Left forelimb (tissue), 1 donor: Measurements from ENCODE around the gene SLC39A3.

Experiments used
- DNase-seq: peaks from one replicate; pipeline ENCODE4 v3.0.0-alpha.2; 2018; ENCODE audit warnings: low spot score

The SLC39A3 gene

DNA sequence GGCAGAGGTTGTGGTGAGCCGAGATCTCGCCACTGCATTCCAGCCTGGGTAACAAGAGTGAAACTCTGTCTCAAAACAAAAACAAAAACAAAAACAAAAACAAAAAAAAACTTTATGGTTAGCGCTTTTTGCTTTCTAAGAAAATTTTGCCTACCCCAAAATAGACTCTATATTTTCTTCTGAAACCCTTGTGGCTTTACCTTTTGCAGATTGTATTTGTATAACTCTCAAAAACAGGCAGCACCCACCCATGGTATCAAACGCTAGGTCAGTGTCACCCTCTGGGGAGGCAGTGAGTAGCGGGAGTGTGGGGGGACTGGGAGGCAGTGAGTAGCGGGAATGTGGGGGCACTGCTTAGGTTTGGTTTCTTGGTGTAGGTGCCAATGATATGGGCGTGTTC lies 7.5 kb upstream of the SLC39A3 start:
- no peak for DNase-seq

DNA sequence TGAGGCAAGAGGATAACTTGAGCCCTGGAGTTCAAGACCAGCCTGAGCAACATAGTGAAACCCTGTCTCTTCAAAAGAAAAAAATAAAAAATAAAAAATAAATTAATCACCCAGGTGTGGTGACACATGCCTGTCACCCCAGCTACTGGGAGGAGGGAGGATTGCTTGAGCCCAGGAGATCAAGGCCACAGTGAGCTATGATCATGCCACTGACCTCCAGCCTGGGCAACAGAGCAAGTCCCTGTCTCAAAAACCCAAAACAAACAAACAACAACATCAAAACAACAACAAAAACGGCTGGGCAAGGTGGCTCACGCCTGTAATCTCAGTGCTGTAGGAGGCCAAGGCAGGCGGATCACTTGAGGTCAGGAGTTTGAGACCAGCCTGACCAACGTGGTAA lies 4.3 kb upstream of the SLC39A3 start:
- no peak for DNase-seq

DNA sequence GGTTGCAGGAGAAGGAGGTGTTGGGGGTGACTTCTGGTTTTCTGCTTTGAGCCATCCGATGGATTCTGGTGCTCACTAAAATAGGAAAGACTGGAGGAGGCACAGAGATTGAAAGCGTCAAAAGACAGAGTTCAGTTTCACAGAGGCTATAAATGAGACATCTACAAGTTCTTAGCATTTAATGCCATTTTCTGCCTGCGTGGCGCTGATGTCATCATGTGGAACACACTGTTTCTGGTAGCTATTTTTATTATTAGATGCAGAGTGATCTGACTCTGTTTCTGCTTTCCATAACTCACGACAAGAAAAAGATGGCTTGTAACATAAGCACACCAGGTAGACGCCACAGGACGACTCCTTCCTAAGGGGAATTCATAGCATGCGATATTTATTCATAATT lies 3.3 kb upstream of the SLC39A3 start:
- DNase-seq: no peak

DNA sequence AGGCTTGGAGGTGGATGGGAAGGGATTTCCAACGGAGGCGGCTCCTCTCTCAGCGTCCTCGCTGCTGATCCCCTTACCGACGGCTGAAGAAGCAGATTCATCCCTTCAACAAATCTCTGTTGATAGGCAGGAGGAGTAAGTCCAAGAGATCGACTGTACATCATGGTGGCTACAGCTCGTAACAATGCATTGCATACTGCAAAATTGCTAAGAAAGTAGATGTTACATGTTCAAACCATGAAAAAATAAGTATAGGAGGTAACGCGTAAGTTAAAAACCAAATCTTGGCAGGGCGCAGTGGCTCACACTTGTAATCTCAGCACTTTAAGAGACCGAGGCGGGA lies 468 bp upstream of the SLC39A3 start:
- DNase-seq: no peak

DNA sequence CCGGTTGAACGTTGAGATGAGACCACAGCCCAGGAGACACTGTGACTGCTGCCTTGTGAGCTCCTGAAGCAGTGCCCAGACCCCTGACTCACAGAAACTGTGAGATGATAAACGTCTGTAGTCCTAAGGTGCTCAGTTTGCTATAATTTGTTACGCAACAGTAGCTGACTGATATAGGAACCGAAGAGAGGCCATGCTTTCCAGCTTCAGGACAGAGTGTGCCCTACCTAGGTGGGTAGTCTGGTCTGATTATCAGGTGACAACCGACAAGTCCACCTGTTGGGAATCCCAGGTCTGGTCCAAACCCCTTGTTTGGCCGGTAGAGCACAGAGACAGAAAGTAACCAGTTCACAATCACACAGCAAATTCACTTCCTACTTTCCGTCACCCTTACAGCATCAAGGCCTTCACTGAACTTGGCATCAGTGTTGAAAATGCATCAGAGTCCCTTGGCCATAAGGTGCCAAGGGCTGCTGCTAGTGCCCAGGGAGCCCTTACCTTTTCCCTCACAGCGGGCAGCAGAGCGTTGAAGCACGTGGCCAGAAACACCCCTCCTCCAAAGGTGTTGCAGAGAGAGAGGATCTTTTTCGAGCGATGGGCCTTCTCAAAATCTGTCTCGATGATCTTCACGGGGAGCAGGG lies 3.1 kb downstream of the SLC39A3 start:
- DNase-seq: no peak

DNA sequence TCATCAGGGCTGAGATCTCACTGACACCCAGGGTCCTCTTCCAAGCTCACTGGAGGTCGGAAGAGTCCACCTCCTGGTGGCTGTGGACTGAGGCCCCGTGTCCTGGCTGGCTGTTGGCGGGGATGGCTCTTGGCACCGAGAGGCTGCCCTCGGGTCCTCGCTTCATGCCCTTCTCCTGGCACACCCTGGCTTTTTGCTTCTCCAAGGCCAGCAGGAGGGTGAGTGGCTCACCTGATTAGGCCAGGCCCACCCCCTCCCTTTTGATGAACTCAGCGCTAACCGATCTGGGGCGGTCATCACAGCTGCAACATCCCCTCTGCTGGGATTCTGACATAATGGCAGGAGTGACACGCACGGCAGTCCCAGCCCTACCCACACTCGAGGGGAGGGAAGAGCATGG lies 4.4 kb downstream of the SLC39A3 start:
- DNase-seq: no peak

DNA sequence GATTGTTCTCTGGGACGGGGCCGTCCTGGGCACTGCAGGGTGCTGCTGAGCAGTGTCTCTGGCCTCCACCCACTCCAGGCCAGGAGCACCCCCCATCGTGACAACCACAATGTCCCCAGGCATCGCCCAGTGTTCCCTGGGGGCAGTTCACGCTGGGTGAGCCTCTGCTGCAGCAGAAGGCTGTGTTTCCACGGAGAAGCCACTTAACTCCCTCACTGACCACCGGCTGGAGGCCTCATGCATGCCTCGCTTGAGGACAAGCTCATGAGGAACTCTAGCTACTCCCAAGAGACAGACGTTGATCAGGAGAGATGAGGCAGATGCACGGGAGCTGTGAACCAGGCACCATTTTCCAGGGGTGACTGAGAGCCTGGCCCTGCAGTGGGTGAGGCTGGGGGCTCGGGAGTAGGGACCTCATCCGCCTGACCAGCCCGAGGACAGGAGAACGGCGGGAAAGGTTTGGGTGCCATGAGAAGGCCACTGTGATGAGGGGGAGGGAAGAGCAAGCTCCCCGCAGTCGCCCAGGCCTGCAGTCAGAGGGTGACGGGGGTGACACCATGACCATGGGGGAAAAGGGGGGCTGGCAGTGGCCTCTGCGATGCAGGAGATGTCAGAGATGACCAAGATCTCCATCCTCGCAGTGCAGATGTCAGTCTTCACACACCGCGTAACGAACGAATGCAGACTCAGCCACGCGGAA lies 5.1 kb downstream of the SLC39A3 start:
- no peak for DNase-seq

DNA sequence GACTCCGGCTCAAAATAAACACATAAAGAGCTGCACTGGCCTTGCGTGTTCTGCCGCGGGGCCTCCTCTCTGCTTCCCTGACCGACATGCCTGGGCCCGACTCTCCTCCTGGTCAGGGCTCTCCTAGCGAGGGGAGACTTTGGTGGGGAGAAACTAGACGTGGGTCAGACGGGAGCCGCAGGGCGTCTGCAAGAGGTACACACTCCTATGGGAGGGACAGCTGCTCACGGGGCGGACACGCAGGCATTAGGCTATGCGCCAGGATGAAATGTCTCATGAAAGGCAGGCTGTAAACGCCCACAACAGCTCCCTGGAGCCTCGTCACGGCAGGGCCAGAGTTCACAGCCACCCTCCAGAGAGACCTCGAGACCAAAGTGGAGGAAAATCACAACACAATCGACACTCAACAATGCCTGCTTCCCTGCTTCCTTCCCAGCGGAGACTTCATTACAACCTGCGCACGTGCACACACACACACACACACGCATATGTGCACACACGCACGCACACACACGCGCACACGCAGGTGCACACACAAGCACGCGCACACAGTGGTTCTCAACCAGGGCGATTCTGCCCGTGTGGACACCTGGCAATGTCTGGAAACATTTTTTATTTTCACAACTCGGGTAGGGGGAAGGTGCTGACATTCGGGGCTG lies 5.8 kb downstream of the SLC39A3 start:
- no peak for DNase-seq

DNA sequence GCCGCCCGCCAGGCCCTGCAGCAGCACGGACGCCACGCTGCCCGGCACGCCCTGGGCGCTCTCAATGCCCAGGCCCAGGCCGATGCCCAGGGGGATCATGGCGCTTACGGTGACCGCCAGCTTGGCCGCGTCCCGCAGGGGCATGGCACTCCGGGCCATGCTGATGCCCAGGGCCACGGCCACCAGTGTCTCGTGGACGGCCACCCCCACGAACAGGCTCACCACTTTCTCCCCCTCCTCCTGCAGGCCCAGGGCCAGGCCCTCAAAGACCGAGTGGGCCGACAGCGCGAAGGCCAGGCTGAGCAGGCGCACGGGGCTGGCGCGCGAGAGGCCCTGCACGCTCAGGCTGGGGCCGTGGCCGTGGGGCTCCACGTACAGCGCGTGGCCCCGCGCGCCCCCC lies 6.9 kb downstream of the SLC39A3 start:
- no peak for DNase-seq

DNA sequence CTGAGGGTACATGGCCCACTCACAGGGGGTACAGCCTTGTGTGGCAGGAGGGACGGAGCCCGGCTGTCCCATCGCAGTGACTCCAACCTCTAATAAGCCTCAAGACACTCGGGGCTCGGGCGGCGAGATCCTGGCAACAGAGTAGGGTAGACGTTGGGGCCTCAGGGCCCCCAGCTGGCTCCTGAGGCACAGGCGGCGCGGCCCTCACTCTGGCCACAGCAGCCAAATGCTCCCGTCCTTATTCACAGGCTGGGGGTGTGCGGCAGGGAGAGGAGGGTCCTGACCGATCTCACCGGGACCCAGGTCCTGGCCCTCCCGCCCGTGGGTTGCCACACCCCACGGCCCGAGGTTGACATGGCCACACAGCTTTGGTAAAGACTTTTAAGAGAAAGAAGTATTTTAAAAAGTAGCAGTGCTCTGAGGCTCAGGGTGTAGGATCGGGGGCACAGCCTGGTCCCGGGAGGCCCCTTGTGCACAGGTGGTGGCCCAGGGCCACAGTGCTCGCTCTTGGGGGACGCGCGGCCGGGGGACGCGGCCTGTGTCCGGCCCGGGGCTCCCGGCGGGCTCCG lies 7.6 kb downstream of the SLC39A3 start:
- DNase-seq: no peak

DNA sequence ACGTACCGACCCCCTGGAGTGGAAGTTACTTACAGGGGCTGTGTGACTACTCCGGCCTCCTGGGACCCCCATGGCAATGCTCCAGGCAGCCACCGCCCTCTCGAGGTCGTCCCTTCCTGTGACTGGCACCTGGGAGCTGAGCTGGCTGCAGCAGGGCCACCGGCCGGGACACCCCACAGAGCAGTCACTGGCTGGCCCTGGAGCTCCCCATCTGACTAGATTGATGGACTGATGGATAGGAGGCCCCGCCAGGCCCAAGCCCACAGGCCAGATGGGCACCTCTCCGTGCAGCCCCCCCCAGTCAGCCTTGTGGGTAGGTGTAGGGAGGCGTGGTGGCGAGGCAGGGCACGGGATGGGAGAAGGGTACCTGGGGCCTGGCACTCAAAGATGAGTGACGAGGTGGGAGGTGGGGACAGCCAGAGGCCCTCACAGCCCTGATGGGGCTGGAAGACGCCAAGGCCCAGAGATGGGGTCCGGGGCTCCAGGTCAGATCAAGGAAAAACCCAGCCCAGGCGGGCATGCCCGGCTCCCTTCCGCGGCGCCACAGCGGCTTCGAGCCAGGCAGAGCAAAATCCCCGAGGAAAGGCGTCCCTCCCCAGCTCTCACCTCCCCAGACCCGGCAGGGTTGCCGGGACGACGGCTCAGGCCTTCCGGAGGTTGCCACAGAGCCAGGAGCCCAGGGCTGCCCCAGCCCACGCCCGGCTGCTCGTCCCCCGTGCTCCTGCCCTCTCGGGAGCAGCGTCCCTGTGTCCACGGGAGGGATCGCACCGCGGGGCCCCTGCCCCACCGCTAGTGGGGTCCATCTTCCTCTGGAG lies 8.4 kb downstream of the SLC39A3 start:
- DNase-seq: no peak

DNA sequence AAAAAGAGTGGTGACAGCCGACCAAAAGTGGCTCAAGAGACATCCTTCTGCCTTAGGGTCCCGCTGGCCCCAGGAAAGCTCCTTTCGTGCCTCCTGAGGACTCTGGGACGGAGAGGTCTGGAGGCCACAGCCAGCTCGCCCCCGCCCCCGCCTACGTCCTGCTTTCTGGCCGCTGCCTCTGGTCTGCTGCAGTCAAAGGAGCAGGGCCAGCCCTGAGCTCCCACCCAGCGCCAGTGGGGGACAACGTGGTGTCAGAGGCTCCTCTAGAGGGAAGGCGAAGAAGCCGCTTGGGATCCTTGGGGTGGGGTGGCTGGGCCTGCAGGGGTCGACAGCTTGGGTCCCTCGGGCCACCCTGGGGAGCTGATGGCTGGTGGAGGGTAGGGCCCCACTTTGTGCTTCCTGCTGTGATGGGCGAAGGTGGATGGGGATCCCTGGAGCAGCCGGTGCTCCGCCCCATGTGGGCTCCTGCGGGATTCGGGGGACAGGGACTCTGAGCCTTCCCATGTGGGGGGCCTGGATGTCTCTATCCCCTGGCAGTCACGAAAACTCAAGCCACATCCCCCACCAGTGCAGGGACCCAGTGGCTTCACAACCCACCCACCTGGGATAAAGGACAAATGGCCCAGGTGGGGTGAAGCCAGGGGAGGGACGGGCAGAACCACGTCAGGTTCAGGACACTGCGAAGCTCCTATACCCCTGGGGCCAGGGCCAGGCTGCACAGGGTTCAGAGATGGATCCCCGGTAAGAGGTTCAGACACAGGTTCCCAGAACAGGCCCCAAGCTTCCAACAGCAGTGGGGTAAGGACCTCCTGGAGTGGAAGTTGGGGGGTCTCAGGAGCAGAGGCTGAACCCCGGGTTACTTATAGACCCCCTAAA lies 9.6 kb downstream of the SLC39A3 start:
- no peak for DNase-seq

DNA sequence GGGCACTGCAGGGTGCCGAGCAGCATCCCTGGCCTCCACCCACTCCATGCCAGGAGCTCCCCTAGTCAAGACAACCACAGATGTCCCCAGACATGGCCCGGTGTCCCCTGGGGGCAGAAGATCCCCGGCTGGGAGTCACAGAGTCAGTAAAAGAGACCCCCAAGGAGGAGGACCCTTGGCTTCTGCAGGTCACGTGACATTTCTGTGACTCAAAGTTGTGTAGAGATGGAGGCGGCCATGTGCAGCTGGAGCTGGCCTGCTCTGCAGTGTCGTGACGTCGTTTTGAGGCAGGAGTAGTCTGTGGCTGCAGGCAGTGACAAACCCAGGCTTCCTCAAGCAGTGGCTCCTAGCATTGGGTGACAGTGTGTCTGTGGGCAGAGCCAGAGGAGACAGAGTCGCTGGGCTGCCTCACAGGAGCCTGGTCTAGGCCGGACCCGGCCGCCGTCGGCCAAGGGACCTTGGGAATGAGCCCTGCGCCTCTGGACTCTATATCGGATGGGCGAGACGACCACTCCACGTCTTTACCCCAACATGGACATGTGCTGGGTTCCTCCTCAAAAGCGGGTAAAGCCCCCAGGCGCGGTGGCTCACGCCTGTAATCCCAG lies 10.9 kb downstream of the SLC39A3 start:
- no peak for DNase-seq

DNA sequence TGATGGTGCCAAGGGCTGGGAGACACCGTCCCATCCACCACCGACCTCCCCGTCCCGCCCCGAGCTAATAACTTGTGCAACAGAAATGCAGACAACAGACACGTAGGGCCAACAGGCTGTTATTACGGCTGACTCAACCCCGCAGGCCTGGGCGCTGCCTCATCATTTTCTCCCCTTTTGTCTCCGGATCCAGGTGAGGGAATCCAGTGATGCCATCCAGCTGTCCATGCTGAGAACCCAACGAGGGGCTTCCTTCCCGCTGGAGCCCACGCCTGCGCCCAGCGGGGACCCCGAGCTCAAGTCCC lies 12.2 kb downstream of the SLC39A3 start:
- DNase-seq: no peak

DNA sequence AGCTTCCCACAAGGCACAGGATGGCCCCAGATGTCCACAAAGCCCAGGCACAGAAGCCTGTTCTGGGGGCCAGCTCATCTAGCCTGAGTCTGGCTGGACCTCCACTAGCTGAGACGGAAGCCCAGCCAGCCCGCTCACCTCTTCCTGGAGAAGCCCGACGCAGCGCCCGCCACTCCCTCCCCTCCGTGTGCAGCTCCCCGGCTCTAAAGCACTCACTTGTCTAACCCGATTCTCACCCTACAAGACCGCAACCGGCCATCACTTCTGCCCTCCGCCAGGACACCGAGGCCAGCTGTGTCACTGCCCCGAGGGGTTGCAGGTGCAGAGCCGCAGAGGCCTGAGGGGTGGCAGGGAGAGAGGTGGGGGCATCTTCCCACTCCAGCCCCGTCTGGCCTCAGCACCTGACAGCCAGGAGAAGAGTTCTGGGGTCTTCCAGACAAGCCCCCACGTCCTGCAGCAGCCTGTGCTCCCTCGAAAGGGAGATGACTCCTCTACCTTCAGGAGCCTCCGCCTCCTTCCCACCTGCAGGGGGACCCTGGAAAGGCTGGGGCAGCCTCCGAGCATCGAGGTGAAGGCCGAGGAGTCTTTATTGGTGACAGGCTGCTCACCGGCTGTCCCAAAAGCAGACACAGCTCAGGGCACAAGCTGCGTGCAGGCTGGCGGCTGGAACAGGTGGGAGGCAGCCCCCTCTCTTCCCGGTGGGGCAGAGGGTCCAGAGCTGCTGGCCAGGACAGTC lies 12.7 kb downstream of the SLC39A3 start:
- no peak for DNase-seq

DNA sequence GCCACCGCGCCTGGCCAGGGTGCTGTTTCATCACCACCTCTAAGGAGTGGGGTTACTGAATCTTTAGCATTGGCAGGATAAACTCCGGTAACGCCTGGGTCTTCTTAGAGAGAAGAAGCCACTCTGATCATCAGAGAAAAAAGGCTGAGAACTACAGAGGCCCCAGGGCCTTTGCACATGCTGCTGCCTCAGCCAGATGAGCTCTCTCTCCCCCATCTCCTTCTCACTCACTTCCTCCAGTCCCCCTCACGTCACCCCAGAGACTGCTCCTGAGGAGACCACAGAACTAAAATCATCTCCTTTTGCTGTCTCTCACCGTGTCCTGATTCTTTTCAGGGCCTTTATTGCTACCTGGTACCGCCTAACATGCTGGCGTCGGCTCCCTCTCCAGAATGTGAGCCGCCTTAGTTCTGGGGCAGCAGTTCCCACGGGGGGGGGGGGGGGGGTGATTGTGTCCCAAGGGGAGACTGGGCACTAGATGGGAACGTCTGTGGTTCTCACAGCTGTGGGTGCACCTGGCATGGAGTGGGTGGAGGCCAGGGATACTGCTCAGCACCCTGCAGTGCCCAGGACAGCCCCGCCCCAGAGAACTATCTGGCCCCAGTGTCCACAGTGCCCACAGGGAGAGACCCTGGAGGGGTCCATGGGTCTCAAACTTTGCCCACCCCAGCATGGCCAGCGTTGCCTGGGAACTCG lies 13.5 kb downstream of the SLC39A3 start:
- DNase-seq: no peak

DNA sequence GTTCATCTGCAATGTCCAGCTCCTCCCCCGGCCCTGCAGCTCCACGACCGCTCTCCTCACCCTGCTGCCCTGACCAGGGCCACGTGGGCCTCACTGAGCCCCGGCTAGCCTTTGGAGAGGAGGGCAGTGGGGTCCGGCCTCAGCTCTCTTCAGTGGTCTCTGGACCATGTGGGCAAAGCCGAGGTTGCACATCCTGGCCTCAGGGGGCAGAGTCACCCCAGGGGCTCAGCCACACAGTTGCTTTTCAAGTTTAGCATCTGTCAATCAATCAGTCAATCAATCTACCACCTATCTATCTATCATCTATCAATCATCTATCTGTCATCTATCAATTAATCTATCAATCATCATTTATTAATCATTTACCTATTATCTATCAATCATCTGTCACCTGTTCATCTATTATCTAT lies 15.7 kb downstream of the SLC39A3 start:
- no peak for DNase-seq

DNA sequence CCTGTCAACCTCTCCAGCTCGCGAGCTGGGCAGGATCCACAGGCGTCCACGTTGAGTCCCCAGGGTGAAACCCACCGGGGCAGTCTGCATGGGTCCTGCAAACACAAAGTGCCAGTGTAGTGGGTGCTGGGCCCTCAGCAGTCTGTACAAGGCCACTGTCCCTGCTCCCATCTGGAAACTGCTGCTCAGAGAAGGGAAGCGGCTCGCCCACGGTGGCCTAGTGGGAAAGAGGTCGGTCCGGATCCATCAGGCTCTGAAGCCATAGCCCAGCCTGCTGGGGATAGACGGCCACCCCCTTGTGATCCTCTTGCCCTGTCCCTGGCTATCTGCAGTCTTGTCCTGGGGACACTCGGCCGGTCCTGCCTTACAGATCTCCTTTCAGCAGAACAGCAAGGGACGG lies 16.1 kb downstream of the SLC39A3 start:
- DNase-seq: no peak

DNA sequence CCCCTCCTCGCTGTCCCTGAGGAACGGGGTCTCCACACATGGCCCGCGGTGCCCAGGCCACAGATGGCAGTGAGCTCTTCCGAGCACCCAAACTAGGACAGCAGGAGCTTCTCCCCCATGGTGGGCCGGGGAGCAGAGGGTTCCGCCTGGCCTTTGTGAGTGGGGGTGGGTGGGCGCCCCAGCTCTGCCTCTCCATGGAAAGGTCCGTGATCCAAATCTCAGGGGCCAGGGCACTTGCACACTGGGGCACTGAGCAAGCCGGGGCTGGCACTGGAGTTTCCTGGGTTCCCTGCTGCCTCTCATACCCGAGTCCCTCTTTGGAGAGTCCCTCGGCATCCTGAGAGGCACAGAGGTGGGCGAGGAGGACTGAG lies 16.5 kb downstream of the SLC39A3 start:
- no peak for DNase-seq
